ENCODE data around the gene KCNJ2.

Gene KCNJ2

GRCh38 chr17:70181866-70182265 is 12.5 kb downstream of the KCNJ2 start:
- H3K9ac ChIP-seq = no peak overlapping the region
- no peak overlapping the region for H3K4me2 ChIP-seq
- H2AFZ ChIP-seq (ENCODE audit: low read depth) = no peak overlapping the region
- H3K79me2 ChIP-seq (ENCODE audit: insufficient read depth, low read depth) = no peaks in the 10 kb centered on the region
- no peak overlapping the region for H3K27ac ChIP-seq
- no peaks in the 10 kb centered on the region for H3K27me3 ChIP-seq (ENCODE audit: insufficient read depth, low read depth)
- no peak overlapping the region for H3K4me3 ChIP-seq (IDR thresholded peaks at IDR 0.05; ENCODE audit: insufficient read depth, low read depth, low read length)
- H3K36me3 ChIP-seq (ENCODE audit: insufficient read depth) = no peaks in the 10 kb centered on the region
- H3K4me1 ChIP-seq (ENCODE audit: low read depth, poor library complexity, severe bottlenecking) = no peaks in the 10 kb centered on the region
- TF ChIP-seq, protein P1, sequence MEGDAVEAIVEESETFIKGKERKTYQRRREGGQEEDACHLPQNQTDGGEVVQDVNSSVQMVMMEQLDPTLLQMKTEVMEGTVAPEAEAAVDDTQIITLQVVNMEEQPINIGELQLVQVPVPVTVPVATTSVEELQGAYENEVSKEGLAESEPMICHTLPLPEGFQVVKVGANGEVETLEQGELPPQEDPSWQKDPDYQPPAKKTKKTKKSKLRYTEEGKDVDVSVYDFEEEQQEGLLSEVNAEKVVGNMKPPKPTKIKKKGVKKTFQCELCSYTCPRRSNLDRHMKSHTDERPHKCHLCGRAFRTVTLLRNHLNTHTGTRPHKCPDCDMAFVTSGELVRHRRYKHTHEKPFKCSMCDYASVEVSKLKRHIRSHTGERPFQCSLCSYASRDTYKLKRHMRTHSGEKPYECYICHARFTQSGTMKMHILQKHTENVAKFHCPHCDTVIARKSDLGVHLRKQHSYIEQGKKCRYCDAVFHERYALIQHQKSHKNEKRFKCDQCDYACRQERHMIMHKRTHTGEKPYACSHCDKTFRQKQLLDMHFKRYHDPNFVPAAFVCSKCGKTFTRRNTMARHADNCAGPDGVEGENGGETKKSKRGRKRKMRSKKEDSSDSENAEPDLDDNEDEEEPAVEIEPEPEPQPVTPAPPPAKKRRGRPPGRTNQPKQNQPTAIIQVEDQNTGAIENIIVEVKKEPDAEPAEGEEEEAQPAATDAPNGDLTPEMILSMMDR (conservative IDR thresholded peaks at IDR 0.05; ENCODE audit: low read depth, low read length) = no peak
- H4K20me1 ChIP-seq (ENCODE audit: insufficient read depth) = no peaks in the 10 kb centered on the region

- no peak overlapping the region for H3K4me2 ChIP-seq
- TF ChIP-seq, protein P1 (conservative IDR thresholded peaks at IDR 0.05; ENCODE audit: low read depth, low read length) = no peak
- no peaks in the 10 kb centered on the region for H4K20me1 ChIP-seq (ENCODE audit: insufficient read depth)
- no peak overlapping the region for H2AFZ ChIP-seq (ENCODE audit: low read depth)
- H3K27ac ChIP-seq = no peak overlapping the region
- no peaks in the 10 kb centered on the region for H3K79me2 ChIP-seq (ENCODE audit: insufficient read depth, low read depth)
- H3K27me3 ChIP-seq (ENCODE audit: insufficient read depth, low read depth) = no peaks in the 10 kb centered on the region
- H3K4me1 ChIP-seq (ENCODE audit: low read depth, poor library complexity, severe bottlenecking) = no peaks in the 10 kb centered on the region
- no peaks in the 10 kb centered on the region for H3K36me3 ChIP-seq (ENCODE audit: insufficient read depth)
- no peak overlapping the region for H3K9ac ChIP-seq
- no peak overlapping the region for H3K4me3 ChIP-seq (IDR thresholded peaks at IDR 0.05; ENCODE audit: insufficient read depth, low read depth, low read length)
Observed at GRCh38 chr17:70183508-70183907, 14.2 kb downstream of the KCNJ2 start.

GRCh38 chr17:70184207-70184606 is 14.9 kb downstream of the KCNJ2 start:
- TF ChIP-seq, protein P1 (conservative IDR thresholded peaks at IDR 0.05; ENCODE audit: low read depth, low read length) = no peak
- Histone ChIP-seq H3K4me3 (IDR thresholded peaks at IDR 0.05; ENCODE audit: insufficient read depth, low read depth, low read length) (no peak overlapping the region), H3K36me3 (ENCODE audit: insufficient read depth) (no peaks in the 10 kb centered on the region), H3K27ac (no peak overlapping the region), H3K4me2 (no peak overlapping the region), H2AFZ (ENCODE audit: low read depth) (no peak overlapping the region), H4K20me1 (ENCODE audit: insufficient read depth) (no peaks in the 10 kb centered on the region), H3K9ac (no peak overlapping the region), H3K27me3 (ENCODE audit: insufficient read depth, low read depth) (no peaks in the 10 kb centered on the region), H3K4me1 (ENCODE audit: low read depth, poor library complexity, severe bottlenecking) (no peaks in the 10 kb centered on the region), H3K79me2 (ENCODE audit: insufficient read depth, low read depth) (no peaks in the 10 kb centered on the region)

DNA sequence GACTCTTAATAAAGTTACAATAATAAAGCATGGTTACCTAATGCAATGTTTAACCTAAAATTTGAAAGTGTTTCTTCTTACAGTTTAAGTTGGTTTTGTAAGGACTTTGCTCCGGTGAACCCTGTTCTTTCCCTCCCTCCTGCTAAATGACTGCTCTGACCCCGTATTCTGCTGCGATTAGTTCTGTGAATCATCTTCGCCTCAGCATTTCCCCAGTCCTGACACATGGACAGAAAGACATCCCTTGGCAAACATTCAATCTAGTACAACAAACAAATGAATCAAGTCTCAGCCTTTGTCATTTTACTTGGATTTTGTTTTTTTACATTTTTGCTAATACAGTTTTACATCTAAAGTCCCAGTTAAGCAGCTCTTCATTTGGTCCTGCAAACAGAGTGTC is 15.4 kb downstream of the KCNJ2 start:
- Histone ChIP-seq H3K79me2 (ENCODE audit: insufficient read depth, low read depth) (no peaks in the 10 kb centered on the region), H3K27ac (no peak overlapping the region), H3K4me1 (ENCODE audit: low read depth, poor library complexity, severe bottlenecking) (no peaks in the 10 kb centered on the region), H3K4me3 (IDR thresholded peaks at IDR 0.05; ENCODE audit: insufficient read depth, low read depth, low read length) (no peak overlapping the region), H3K27me3 (ENCODE audit: insufficient read depth, low read depth) (no peaks in the 10 kb centered on the region), H3K9ac (no peak overlapping the region), H3K4me2 (no peak overlapping the region), H2AFZ (ENCODE audit: low read depth) (no peak overlapping the region), H3K36me3 (ENCODE audit: insufficient read depth) (no peaks in the 10 kb centered on the region), H4K20me1 (ENCODE audit: insufficient read depth) (no peaks in the 10 kb centered on the region)
- TF ChIP-seq, protein P1 (conservative IDR thresholded peaks at IDR 0.05; ENCODE audit: low read depth, low read length) = no peak

Measured in KMS-11 (cell line).